IPS DF 4.7 (cell line): ENCODE results near the gene JAM3.
"Not testable (repeated sequence)": the region's sequence is repeated elsewhere in the genome, so short reads cannot be mapped to it uniquely, and the experiment has no call there.

Experiments
- DNase-seq: peaks from one replicate; pipeline ENCODE4 v3.0.0-alpha.2; 2013; ENCODE audit warnings: low spot score; ENCODE audit errors: extremely low read depth

JAM3 gene

GRCh38 chr11:134178032-134178674 lies 109.3 kb downstream of the JAM3 start:
- no peak for DNase-seq

GRCh38 chr11:134181707-134182106 lies 112.8 kb downstream of the JAM3 start:
- no peak for DNase-seq

GRCh38 chr11:134188092-134188491 lies 119.2 kb downstream of the JAM3 start:
- DNase-seq, result not testable (repeated sequence)

- DNase-seq, result no peak
Observed at GRCh38 chr11:134196756-134197155, 127.9 kb downstream of the JAM3 start.

- DNase-seq, result no peak
Observed at GRCh38 chr11:134199531-134199930, 130.7 kb downstream of the JAM3 start.

GRCh38 chr11:134200688-134201087 lies 131.8 kb downstream of the JAM3 start:
- DNase-seq, result no peak
